Adrenal gland (tissue), 5 donors: Measurements from ENCODE around the gene ZNF665.

Experiments used
- POLR2A ChIP-seq, 2 donors: fragments of 450-650 bp; IDR thresholded peaks; one replicate each; pipeline ENCODE4 v1.6.1; 2017; ENCODE audit warnings: antibody characterized with exemption in 2 of 2, mild to moderate bottlenecking in 2 of 2, moderate library complexity in 1 of 2
- TF ChIP-seq, protein P1 (sequence below), 6 experiments: fragments of 450-650 bp in 4 of 6; fragments of 200-600 bp in 2 of 6; sonication (generic) in 1 of 6; IDR thresholded peaks; 1 replicate in 5 of 6; 2 replicates in 1 of 6; pipeline versions ENCODE4 v1.5.1 to v1.8.0; 2016 to 2021; ENCODE audit warnings: antibody characterized with exemption in 6 of 6, mild to moderate bottlenecking in 2 of 6, moderate library complexity in 1 of 6
- donor health status: DM: no; HTN: no; CAD: no.

DNA sequence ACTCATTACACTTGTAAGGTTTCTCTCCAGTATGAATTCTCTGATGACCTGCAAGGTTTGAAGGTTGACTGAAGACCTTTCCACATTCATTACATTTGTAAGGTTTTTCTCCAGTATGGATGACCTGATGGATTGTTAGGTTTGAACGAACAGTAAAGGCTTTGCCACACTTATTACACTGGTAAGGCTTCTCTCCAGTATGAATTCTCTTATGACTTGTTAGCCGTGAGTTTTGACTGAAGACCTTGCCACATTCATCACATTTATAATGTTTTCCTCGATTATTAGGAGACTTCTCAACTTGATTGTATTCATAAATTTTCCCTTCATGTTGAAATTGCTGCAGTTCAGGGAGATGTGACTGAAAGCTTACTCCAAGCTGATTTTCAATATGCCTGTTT, 27.5 kb downstream of the ZNF665 start:
- no peak for TF ChIP-seq POLR2A (IDR thresholded peaks at IDR 0.05)
- TF ChIP-seq, protein P1, sequence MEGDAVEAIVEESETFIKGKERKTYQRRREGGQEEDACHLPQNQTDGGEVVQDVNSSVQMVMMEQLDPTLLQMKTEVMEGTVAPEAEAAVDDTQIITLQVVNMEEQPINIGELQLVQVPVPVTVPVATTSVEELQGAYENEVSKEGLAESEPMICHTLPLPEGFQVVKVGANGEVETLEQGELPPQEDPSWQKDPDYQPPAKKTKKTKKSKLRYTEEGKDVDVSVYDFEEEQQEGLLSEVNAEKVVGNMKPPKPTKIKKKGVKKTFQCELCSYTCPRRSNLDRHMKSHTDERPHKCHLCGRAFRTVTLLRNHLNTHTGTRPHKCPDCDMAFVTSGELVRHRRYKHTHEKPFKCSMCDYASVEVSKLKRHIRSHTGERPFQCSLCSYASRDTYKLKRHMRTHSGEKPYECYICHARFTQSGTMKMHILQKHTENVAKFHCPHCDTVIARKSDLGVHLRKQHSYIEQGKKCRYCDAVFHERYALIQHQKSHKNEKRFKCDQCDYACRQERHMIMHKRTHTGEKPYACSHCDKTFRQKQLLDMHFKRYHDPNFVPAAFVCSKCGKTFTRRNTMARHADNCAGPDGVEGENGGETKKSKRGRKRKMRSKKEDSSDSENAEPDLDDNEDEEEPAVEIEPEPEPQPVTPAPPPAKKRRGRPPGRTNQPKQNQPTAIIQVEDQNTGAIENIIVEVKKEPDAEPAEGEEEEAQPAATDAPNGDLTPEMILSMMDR (IDR thresholded peaks at IDR 0.05): no peak
